Vagina (tissue), 2 donors: ENCODE data around the gene CD79B.

Experiments
- POLR2A ChIP-seq, 2 donors: fragments of 450-650 bp; IDR thresholded peaks; one replicate each; pipeline ENCODE4 v1.6.1; 2017; ENCODE audit warnings: antibody characterized with exemption in 2 of 2, mild to moderate bottlenecking in 2 of 2, moderate library complexity in 2 of 2
- TF ChIP-seq, protein P1 (sequence below), 3 experiments: fragments of 450-650 bp in 2 of 3; fragments of 200-600 bp in 1 of 3; sonication (generic) in 1 of 3; IDR thresholded peaks; one replicate each; pipeline ENCODE4 v1.5.1; 2017 to 2019; ENCODE audit warnings: antibody characterized with exemption in 3 of 3, mild to moderate bottlenecking in 2 of 3, moderate library complexity in 2 of 3

DNA sequence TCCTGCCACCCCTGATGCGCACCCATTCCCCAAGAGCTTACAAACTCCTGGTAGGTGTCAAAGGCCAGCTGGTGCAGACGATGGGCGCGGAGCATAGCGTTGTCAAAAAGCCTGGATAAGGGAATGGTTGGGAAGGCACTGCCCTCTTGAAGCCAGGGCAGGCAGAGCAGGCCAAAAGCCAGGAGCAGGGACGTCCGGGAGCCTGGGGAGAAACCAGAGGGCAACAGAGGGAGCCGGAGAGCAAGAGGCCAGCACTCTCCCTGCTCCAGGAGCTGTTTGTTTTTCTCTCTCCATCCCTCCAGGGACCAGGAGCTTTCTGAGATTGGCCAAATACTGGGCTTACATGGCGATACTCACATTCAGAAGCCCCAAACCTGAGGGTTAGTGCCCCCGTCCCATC lies 13.8 kb downstream of the CD79B start:
- no peak for TF ChIP-seq POLR2A (IDR thresholded peaks at IDR 0.05)
- TF ChIP-seq, protein P1, sequence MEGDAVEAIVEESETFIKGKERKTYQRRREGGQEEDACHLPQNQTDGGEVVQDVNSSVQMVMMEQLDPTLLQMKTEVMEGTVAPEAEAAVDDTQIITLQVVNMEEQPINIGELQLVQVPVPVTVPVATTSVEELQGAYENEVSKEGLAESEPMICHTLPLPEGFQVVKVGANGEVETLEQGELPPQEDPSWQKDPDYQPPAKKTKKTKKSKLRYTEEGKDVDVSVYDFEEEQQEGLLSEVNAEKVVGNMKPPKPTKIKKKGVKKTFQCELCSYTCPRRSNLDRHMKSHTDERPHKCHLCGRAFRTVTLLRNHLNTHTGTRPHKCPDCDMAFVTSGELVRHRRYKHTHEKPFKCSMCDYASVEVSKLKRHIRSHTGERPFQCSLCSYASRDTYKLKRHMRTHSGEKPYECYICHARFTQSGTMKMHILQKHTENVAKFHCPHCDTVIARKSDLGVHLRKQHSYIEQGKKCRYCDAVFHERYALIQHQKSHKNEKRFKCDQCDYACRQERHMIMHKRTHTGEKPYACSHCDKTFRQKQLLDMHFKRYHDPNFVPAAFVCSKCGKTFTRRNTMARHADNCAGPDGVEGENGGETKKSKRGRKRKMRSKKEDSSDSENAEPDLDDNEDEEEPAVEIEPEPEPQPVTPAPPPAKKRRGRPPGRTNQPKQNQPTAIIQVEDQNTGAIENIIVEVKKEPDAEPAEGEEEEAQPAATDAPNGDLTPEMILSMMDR (IDR thresholded peaks at IDR 0.05): no peak
